Activated CD4-positive, alpha-beta T cell treated with anti-CD3 and anti-CD28 coated beads, Interleukin-2, Interleukin-6, amounts not matched to agents 100 ng/mL and 50 ng/mL, durations not matched to agents 16 hours and 8 hours (primary cell): ENCODE data around the gene ILDR2.
"Not testable (repeated sequence)": the region's sequence is repeated elsewhere in the genome, so short reads cannot be mapped to it uniquely, and the experiment has no call there.

ENCODE experiments used
- DNase-seq: peaks from one replicate; pipeline ENCODE4 v3.0.0-alpha.2; 2020

Gene ILDR2

GRCh38 chr1:166884040-166884642 lies 91.2 kb downstream of the ILDR2 start:
- DNase-seq: peak; percentile 40

- no peak for DNase-seq
Observed at GRCh38 chr1:166882893-166883292, 92.4 kb downstream of the ILDR2 start.

GRCh38 chr1:166878173-166878917 lies 97.0 kb downstream of the ILDR2 start:
- not testable (repeated sequence) for DNase-seq

- DNase-seq: no peak
Observed at GRCh38 chr1:166876540-166876838, 98.9 kb downstream of the ILDR2 start.

GRCh38 chr1:166875734-166876539 lies 99.4 kb downstream of the ILDR2 start, which contains the start of gene TADA1:
TADA1 (minus strand) TSS chr1:166876264; CDS start chr1:166876233, 31 bp downstream.
- peak; percentile 99 for DNase-seq

- DNase-seq: no peak
Observed at GRCh38 chr1:166875302-166875733, 100.0 kb downstream of the ILDR2 start.

GRCh38 chr1:166874464-166874863 lies 100.9 kb downstream of the ILDR2 start:
- DNase-seq: no peak

- no peak for DNase-seq
Observed at GRCh38 chr1:166870584-166870983, 104.8 kb downstream of the ILDR2 start.

- no peak for DNase-seq
Observed at GRCh38 chr1:166869318-166870099, 105.8 kb downstream of the ILDR2 start.

GRCh38 chr1:166868639-166869038 lies 106.7 kb downstream of the ILDR2 start:
- no peak for DNase-seq

- no peak for DNase-seq
Observed at GRCh38 chr1:166865926-166866325, 109.4 kb downstream of the ILDR2 start.

- no peak for DNase-seq
Observed at GRCh38 chr1:166859597-166859996, 115.7 kb downstream of the ILDR2 start.

GRCh38 chr1:166858726-166859419 lies 116.5 kb downstream of the ILDR2 start:
- no peak for DNase-seq
